Skeletal muscle cell (primary cell): ENCODE data around the gene PSTPIP1.

Source experiments
- DNase-seq: peaks from one replicate; pipeline ENCODE4 v3.0.0-alpha.2; 2010; ENCODE audit warnings: low read depth
- H3K4me3 ChIP-seq: 2 replicates; pipeline ENCODE4 v1.5.1; 2011; ENCODE audit warnings: low read depth, mild to moderate bottlenecking, control low read depth, low read length, moderate library complexity

The PSTPIP1 gene

DNA sequence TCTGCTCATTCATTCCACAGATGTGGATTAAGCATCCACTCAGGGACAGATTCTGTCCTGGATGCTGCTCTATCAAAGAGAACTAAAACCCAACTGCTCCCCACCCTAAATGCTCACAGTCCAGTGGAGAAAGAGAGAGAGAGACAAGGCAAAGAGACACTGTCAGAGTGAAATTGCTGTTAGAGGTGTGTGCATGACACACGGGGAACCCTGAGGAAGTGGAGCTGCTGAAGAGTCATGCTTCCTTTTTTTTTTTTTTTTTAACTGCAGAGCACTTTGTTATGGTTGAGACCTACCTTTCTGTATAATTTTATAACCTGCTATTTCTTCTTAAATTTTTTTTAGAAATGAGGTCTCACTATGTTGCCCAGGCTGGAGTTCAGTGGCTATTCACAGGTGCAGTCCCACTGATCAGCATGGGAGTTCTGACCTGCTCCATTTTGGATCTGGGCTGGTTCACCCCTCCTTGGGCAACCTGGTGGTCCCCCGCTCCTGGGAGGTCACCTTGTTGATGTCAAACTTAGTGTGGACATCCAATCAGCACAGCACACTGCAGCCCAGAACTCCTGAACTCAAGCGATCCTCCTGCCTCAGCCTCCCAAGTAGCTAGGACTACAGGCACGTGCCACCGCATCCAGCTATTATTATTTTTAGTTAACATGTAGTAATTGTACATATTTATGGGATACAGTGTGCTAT, 18.2 kb upstream of the PSTPIP1 start:
- no peak for DNase-seq
- H3K4me3 ChIP-seq = no peak overlapping the region

DNA sequence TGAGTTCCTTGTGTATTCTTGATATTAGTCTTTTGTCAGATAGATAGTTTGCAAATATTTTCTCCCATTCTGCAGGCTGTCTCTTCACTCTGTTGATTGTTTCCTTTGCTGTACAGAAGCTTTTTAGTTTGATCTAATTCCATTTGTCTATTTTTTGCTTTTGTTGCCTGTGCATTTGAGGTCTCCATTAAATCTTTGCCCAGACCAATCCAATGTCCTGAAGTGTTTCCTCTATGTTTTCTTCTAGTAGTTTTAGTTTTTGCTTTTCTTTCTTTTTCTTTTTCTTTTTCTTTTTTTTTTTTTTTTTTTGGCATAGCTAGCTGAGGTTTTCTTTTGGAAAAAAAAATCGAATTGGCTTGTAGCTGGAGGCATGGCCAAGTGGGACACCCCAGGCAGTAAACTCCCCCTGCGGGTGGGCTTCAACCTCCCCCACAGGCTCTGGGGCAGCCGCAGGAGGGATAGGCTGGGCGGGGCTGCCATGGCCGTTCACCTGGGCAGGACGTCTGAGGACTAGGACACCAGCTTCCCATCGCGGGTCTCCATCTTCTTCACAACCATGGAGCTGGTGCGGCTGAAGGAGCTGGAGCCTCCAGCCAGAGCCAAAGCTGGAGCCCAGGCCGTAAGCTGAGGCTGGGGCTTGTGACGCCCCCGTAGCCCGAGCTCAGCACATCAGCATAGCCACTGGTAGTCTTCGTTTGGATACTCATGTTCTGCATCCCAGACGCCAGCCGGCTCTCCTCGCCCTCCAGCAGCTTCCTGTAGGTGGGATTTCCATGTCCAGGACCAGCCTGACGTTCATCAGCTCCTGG, 16.2 kb upstream of the PSTPIP1 start:
- no peak overlapping the region for H3K4me3 ChIP-seq
- DNase-seq = no peak

DNA sequence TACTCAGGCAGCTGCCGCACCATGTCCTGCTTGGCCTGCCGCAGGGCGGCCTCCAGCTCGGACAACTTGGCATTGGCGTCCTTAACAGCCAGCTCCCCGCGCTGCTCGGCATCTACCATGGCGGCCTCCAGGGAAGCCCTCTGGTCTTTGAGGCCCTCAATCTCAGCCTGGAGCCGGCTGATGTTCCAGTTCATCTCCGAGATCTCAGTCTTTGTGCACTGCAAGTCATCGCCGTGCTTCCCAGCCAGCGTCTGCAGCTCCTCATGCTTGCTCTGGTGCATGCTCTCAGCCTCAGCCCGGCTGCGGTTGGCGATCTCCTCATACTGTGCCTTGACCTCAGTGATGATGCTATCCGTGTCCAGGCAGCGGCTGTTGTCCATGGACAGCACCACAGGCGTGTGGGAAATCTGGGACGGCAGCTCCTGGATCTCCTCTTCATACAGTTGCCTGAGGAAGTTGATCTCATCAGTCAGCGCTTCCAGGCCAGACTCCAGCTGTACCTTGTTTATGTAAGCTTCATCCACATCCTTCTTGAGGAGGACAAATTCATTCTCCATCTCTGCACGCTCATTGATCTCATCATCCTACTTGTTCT, 15.5 kb upstream of the PSTPIP1 start:
- DNase-seq = no peak
- H3K4me3 ChIP-seq = no peak overlapping the region

DNA sequence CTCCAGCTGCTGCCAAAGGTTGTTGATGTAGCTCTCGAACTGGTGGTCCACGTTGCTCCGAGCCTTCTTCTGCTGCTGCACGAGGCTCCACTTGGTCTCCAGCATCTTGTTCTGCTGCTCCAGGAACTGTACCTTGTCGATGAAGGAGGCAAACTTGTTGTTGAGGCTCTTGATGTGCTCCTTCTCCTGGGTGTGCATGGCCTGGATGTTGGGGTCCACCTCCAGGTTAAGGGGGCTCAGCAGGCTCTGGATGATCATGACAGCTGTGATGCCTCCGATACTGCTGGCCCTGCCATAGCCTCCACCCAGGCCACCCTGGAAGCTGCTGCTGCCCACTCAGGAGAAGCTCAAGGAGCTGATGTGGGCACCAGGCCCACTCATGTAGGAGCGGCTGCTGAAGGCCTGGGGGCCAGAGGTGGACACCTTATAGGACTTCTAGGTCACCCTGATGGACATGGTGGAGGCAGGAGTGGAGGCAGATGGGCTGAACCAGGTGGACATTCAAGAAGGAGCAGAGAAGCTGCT, 14.9 kb upstream of the PSTPIP1 start:
- no peak overlapping the region for H3K4me3 ChIP-seq
- DNase-seq = no peak

DNA sequence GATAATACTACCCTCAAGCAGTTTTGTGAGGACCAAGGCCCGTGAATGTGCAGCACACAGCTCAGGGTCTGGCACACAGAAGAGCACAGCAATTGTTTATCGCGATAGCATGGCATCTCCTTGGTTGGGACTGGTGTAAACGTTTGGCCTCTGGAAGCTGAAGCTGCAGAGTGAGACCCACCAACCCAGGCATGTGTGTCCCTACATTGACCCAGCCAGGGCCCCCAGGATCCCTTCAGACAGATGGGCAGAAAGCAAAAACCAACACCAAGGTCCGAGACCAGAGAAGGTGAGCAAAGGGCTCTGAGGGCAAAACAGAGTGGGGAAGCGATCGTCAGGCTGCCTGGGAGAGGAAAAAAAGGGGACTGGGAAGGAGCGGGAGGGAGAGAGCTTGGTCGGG, 12.6 kb upstream of the PSTPIP1 start:
- H3K4me3 ChIP-seq = no peak overlapping the region
- DNase-seq = no peak

DNA sequence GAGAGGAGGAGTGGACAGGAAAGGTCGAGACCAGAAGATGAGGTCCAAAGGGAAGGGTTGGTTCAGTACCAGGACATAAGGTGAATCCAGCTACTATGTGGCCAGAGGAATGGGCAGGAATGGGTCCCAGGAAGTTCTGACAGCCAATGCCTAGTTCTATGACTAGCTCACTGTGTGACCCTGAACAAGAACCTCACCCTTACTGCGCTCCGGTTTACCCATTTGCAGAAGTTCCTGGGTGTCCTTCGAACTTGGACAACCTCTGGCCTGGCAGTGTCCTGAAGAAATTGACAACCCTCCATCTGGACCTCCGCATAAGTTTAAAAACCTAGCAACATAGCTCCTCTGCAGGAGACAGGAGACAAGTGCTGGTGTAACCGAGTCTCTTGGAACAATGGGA, 12.2 kb upstream of the PSTPIP1 start:
- DNase-seq = no peak
- no peak overlapping the region for H3K4me3 ChIP-seq

DNA sequence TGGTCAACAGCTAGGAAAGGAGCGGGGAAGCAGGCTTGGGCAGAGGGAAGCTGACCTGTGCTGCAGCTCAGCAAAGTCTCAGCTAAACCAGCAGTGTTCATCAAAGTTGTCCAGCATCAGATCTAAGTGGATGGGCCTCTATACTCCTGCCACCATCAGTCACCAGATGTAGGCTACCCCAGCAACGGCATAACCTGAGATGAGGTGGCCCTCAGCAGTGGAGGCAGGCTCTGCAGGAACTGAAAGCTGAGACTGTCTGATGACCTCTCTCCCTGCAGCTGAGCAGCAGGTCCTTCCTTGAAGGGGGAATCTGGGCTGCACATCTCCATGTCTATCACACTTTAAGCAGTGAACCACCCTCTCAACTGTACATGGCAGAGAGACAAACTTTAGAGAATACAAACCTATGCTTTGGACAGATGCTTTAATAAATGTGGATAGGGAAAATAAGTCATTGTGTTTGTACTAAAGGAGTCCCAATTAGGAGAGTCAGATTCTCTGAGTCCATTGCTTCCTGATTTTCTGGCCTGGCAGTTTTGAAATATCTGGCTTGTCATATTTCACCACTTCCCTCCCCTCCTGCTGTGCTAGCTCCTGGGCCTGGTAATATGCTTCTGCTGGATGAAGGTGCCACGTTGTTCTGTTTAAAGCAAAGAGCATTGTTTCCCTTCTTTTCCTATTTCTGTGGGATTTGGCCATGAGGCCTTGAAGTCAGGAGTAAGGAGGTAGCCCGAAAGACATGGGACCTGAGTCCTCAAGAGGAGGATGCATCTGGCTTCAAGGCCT, 11.1 kb upstream of the PSTPIP1 start:
- H3K4me3 ChIP-seq = no peak overlapping the region
- no peak for DNase-seq

DNA sequence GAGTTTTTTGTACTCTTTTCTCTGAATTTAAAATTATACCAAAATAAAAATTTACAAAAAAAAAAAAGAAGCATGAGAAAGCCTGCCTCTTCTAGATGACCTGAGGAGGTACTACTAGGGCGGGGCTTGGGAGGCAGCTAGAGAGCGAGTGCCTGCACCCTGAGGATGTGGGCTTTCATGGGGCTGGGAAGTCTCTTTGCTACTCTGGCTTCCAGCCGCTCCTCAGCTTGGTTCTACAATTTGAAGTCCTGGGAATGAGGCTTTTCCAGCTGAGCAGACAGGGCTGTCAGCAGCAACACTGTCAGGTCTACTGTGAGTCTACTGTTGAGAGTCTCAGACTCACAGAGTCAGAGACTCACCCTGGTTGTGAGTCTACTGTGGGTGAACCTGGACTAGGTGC, 8.2 kb upstream of the PSTPIP1 start:
- H3K4me3 ChIP-seq = no peak overlapping the region
- no peak for DNase-seq

DNA sequence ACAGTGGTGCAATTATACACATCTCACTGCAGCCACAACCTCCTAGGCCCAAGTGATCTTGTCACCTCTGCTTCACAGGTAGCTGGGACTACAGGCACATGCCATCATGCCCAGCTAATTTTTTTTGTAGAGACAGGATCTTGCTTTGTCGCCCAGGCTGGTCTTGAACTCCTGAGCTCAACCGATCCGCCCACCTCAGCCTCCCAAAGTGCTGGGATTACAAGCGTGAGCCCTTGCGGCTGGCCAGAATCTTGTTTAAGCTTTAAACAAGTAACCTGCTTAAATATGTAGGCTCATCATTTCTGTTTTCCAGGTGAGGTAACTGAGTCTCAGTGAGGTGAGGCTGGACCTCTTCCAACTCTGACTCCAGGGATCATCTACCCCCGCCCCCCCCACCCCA, 7.7 kb upstream of the PSTPIP1 start:
- no peak overlapping the region for H3K4me3 ChIP-seq
- no peak for DNase-seq

DNA sequence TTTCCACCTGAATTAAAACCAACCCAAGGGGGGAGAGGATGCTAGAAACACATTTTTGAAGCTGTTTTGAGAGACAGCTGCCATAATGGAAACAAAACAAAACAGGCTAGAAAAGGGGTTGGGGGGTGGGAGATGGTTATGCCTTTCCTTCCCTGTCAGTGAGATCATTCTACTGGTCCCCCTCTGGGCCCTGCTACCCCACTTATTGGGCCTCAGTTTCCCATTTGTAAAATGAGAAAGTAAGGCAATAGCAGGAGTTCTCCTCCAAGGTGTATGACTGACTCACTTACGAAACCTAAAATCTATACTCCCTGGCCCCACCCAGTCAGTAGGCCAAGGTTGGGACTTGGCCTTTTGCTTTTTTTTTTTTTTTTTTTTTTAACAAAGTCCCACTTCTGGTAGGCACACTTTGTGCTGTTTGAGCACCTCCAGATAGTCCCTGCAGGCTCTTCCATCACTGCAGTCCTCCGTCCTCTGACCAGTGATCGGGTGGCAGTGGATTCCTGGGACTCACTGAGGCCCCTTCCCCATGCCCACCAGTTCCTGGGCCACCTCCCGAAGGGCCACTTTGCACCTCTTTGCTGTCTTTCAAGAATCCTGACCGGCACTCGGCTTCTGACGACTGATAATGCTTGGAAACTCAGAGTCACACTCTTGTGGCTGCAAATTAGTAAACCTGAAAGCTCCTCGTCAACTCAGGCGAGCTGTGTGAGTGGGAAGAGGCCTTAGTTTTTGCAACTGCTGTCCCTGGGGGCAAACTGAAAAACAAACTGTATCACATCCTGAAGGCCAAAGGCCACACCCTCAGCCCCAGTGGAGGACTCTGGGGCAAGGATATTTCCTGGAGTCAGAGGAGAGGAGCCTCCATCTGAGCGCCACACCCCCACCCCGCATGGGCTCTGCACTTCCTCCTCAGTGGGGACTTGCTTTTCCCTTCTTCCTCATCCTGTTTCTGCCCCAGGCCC, 6.7 kb upstream of the PSTPIP1 start:
- no peak overlapping the region for H3K4me3 ChIP-seq
- no peak for DNase-seq

DNA sequence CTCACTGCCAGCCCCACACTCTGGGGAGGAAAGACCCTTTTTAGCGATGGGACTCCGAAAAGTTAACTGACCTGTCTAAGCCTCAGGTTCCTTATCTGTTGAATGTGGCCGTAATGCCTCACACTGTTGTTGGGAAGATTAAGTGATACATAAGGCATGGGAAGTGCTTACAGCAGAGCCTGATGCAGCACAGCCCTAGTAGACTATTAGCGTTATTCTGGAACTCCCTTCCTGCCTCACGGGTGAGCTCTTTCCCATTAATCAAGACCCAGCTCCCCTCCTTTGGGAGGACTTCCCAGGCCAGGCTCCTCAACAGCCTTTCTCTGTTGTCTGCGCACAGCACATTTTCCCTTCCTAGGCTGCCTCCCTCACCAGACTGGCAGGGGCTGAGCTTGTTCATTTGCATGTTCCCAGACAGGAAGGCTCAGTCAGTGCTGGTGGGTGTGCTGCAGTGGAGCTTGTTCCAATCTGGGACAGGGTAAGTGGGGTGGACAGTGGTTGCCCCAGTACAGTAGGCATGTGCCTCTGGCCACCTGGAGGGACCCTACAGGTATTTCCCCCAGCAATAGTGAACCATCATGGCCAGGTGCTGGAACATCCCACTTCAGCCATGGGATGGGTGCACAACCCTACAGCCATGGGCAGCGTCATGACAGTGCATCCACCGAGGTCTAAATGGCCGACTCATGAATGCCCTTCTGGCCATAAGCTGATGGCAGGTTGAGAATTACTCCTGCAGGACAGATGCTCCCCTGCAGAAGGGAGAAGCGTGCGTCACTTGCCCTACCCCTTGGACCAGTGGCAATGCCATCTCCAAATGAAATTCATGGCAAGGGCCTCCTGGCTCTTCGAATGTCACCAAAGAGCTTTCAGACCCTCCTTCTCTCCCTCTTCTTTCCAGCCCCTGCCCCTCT, 5.8 kb upstream of the PSTPIP1 start:
- DNase-seq = no peak
- H3K4me3 ChIP-seq = no peak overlapping the region

DNA sequence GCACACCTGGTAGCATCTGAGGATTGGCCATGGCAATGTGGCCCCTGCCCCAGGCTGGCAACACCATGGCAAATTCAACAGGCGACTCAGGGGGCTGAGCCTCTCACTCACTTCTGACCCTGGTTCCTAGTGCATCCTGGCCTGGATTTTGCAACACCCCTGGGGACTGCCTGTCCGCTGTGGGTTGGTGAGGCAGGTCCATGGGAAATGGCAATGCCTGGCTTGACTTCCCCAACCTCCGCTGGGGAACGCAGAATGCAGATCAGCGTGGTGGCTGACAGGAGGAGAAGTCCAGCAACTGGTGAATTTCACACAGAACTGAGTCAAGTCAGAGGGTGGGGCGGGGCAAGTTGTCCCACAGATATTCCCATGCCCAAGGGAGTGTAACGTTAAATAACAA, 3.9 kb upstream of the PSTPIP1 start:
- no peak overlapping the region for H3K4me3 ChIP-seq
- no peak for DNase-seq

DNA sequence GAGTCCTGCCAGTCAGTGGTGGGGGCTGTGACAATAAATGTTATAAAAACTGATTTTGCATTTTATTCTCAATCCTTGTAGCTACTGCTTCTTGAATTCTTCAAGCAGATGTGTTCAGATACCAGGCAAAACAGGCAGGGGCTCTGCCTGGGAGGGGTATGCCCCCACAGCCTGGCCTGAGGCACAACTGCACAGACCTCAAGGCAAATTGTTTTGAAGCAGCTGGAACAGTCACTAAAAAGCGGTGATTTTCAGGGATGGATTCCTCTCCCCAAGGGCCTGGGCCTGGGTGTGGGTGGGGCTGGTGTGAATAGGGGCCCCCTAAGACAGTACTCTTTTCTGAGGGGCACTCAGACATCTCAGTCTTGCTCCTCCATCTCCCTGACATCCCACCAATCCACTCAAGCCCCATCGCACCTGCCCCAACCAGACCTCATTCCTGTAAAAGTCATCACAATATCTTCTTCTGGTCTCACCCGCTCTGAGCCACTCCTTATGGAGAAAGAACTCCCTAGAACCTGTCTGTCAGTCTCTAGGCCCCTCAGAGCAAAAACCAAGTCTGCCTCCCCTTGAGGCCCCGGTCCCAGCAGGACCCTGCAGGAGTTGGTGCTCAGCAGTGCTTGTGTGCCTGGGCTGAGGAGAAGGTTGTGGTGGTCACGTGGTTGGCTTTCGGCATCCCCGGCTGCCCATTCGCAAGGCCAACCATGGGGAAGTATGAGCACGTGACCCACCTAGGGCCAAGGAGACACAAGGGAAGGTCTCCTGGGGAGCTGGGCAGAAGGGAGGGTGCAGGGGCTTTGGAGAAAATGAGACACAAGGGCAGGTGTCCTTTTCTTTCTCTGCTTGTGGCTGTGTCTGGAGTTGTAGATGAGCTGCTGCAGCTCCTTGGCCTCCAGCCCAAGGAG, 2.9 kb upstream of the PSTPIP1 start:
- DNase-seq = no peak
- no peak overlapping the region for H3K4me3 ChIP-seq

DNA sequence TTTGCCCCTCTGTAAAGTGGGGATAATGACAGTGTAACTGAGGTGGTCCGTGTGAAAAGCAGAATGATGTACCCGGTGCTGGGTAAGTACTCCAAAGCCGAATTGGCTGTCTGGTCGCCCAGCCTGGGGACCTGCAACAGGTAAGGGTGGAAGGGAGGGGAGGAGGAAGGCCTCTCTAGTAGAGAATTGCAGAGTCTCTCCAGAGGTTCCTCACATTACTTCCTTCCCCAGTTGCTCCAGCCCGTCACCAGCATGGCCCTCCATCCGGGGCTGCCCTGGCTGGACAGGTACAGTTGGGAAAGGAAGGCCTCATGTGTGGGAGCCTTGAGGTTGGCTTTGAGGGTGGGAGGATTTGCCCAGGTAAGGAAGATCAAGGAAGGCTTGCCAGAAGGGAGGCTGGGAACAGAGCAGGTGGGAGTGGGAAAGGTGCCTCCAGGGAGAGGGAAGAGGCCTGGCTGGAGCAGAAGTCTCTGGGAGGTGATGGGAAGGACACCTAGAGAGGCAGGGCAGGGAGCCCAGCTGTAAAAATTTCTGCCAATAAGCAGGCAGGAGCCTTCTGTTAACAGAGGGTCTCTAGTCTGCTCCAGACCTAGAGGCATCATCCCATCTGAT, 1.7 kb upstream of the PSTPIP1 start:
- DNase-seq = no peak
- H3K4me3 ChIP-seq = no peak overlapping the region

DNA sequence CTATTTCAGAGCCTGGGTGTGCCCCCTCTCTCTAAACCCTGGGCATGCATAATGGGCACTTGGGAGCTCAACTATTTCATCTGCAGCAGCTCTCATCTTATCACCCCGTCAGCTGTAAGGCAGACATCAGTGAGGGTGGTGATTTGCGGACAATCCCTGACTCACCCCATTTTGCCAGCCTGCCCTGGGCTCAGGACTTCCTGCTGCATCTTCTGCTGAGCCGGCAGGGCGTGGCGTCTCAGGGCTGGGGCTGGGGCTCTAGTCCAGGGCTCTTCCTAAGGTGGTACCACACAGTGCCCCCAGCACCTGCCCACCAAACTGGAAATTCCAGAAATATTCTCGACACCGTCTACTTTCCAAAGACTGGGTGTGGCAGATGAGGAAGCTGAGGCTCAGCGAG, 925 bp upstream of the PSTPIP1 start:
- DNase-seq = no peak
- H3K4me3 ChIP-seq = no peak overlapping the region

DNA sequence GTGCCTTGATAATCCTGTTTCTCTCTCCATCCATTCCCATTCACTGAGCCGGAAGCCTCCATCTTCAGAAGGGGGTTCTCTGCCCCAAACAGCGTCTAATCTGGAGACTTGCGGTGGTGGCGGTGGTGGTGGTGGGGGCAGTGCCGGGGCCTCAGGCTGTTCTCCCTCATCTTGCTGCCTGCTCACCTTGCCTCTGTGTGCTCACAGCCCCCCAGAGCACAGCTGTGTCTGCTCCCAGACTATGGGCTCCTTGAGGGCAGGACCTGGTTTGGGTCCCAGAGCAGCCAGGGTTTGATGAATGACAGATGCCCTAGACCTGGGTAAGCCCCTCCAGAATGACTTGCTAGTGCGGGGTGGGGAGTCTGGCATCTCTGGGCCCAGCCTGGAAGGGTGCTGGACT, 430 bp upstream of the PSTPIP1 start:
- H3K4me3 ChIP-seq = no peak overlapping the region

More for the DNA sequence above, 430 bp upstream of the PSTPIP1 start:
- DNase-seq = no peak
